NCI-H2171 treated with DMSO at 0.1 percent for 48 hours (cell line): ENCODE data around the gene SPTBN5.

ENCODE experiments used
- DNase-seq: peaks from one replicate; lab custom pipeline; 2025; lab: John Stamatoyannopoulos, UW

The SPTBN5 gene

DNA sequence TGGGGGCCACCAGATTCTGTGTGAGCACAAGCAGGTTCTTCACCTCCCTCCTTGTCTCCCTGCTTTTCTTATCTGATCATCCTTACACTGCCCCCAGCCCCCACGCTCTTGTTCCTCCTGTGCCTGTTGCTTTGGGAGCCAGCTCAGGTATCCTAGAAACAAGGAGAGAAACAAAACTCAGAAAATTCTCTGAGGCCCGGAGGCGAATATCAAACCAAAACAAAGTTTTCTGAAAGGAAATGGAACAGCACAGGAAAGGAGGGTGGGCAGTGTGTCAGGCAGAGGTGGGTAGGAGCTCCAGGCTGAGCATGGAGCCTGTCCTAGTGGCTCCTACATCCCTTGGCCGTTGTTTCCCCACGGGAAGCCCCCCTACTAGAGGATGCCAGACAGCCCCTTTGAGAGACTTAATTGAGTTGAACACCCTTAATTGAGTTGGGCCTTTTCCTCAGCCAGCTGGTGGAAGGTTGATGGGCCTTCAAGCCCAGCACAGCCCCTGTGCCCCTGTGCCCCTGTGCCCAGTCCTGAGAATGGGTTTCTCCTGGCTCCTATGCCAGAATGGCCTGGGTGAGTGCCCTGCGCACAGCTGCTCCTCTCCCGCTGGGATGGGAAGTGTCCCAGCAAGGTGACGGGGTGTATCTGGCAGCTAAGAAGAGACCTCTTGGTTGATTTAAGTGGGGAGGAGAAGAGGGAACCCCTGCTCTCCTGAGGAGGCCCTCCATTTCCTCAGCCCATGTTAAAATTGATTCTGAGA, 88.8 kb downstream of the SPTBN5 start:
- DNase-seq, result no peak

DNA sequence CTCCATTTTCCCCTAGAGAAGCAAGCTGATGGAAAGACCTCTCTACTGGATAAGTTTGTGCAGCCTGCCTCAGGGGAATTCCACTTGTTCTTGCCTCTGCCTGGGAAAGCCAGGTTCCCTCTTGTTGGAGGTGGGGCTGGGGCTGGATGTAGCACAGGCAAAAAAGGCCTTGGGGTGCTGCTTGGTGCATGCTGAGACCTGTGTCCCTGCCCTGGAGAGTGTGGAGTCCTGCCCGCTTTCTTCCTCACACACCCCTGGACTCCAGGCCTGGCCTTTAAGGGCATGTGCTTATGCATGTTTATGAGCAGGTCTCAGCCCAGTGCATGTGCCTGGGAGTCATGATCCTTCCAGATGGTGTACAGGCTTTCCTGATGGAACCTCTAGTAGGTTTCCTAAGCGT, 89.5 kb downstream of the SPTBN5 start:
- DNase-seq, result peak; percentile 44

DNA sequence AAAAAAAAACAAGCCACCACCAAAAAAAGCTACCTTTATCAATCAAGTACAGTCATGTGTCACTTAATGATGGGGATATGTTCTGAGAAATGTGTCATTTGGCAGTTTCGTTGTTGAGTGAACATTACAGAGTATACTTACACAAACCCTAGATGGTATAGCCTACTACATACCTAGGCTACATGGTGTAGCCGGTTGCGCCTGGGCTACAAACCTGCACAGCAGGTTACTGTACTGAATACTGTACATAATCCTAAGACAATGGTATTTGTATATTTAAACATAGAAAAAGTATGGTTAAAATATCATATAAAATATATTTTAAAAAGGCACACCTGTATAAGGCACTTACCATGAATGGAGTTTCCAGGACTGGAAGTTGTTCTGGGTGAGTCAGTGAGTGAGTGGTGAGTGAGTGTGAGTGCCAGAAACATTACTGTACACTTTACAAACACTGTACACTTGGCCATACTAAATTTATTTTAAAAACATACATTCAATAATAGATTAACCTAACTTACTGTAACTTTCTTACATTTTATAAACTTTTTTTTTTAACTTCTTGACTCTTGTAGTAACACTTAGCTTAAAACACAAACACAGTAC, 91.9 kb downstream of the SPTBN5 start:
- no peak for DNase-seq

DNA sequence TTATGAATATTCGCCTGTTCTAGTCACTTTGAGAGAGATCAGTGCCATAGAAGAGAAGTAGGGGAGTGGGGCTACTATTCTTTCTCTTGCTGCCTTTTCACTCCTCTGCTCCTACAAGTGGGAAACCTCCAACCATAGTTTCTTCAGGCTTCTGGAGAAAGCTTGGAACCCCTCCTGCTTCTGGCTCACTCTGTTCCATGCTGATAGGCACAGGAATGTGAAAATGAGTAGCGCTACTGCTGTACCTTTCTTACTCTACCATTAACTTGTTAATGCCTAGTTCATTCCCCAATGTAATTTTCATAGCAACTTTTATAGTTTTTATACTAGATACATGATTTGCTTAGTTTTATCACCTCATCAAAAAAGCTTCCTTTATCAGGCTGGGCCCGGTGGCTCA, 92.7 kb downstream of the SPTBN5 start:
- DNase-seq, result no peak

DNA sequence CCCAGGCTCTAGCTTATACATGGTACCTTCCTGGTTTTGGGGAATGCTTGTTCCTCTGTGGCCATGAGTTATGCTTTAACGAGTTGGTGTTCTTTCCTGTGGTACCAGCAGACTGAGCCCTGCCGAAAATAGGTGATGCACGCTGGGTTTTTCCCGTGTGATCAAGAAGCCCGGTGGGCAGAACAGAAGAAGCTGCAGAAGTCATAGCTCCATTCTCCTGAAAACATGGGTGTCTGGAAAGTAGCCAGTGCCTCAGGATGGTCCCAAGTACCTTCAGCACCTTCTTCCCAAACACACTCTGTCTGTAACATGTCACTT, 94.4 kb downstream of the SPTBN5 start:
- DNase-seq, result no peak

DNA sequence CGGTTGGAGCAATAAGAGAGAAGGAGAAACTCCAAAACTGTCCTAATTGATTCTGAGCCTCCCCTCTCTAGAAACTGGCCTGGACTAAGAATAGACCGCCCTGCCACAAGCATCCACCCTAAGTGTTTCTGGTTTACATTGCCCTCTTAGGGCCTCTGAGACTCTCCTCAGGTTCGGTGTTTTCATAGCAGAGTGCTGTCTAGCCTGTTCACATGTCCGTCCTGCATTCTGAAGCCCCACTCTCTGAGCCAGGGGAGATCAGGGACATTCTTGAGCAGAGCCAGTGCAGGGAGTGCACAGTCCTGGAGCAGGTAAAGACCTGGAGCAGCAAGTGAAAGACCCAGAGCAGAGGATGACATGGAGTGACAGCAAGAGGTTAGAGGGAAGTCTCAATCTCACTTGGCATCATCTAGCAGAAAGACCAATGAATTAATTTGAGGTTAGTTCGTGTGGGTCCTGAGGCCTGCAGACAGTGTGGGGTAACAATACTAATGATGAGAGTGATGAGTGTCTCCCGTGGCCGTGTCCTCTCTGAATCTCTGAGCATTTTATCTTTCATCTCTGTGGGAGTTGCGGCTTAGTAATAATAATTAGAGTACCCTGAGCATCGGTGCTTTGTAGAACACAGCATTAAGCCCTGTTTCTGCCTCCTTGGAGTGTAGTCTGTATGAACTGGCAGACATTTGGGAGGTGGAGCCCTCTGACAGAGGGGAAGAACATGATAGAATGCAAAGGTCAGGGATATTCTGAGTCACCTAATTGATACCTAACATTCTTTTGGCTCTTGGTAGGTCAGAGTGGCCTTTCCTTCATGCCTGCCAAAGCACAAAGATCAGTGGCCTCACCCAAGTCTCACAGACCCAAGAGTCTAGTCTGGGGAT, 95.0 kb downstream of the SPTBN5 start:
- DNase-seq, result no peak
